ENCODE data around the gene BFSP1. TPM values are rescaled to one million over a fixed set of nuclear protein-coding genes. Genes with fewer than 3 reads are reported as not detected.
A peak's percentile ranks its signal among the peaks of the same experiment; 100 is the strongest.

BFSP1 gene
- total RNA-seq, 4 donors from 2014 or later: 0.18 to 0.46 TPM; not detected in 2

DNA sequence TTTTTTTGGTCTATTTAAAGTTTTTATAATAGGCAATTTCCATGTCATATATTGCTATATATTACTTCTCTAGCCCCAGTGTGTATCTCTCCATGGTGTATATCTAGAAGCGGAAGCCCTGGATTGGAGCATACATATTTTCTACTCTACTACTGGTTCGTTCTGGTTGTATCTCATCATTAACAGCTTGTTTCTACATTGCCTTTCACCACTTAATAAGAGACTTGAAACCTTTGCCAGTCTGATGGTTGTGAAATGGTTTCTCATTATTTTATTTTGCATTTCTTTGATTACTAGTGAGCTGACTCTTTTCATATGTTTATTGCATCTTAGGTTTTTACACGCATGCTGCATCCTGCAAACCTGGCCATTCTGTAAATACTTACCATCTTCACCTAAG lies 42.3 kb upstream of the BFSP1 start:
- H3K9me3 ChIP-seq: no peaks in the 10 kb centered on the region
- peaks cover 28 to 33% of the 10 kb centered on the region in 2 donors for H3K4me1 ChIP-seq
- ATAC-seq (no peak), DNase-seq (no peak)
- TF ChIP-seq, protein P1, sequence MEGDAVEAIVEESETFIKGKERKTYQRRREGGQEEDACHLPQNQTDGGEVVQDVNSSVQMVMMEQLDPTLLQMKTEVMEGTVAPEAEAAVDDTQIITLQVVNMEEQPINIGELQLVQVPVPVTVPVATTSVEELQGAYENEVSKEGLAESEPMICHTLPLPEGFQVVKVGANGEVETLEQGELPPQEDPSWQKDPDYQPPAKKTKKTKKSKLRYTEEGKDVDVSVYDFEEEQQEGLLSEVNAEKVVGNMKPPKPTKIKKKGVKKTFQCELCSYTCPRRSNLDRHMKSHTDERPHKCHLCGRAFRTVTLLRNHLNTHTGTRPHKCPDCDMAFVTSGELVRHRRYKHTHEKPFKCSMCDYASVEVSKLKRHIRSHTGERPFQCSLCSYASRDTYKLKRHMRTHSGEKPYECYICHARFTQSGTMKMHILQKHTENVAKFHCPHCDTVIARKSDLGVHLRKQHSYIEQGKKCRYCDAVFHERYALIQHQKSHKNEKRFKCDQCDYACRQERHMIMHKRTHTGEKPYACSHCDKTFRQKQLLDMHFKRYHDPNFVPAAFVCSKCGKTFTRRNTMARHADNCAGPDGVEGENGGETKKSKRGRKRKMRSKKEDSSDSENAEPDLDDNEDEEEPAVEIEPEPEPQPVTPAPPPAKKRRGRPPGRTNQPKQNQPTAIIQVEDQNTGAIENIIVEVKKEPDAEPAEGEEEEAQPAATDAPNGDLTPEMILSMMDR (IDR thresholded peaks at IDR 0.05 in 4 of 5, conservative IDR thresholded peaks at IDR 0.05 in 1 of 5): no peak
- no peak for TF ChIP-seq POLR2A (IDR thresholded peaks at IDR 0.05)
- intact Hi-C loops (cut with DNase I; ENCODE audit: low total_unique reads): loop anchor here (5.0 kb wide), 2 partner anchors 39 to 394 kb away; partner anchors contain the start of genes MGME1 and SNX5
- H3K36me3 ChIP-seq: no peaks in the 10 kb centered on the region
- H3K27ac ChIP-seq: no peak overlapping the region
- in situ Hi-C loops (cut with MboI; ENCODE audit: low sequenced_read_pairs in 4 of 4): no loop called here
- H3K27me3 ChIP-seq: no peaks in the 10 kb centered on the region
- peak overlapping the region in 1 of 4 donors; percentile 2 for H3K4me3 ChIP-seq

DNA sequence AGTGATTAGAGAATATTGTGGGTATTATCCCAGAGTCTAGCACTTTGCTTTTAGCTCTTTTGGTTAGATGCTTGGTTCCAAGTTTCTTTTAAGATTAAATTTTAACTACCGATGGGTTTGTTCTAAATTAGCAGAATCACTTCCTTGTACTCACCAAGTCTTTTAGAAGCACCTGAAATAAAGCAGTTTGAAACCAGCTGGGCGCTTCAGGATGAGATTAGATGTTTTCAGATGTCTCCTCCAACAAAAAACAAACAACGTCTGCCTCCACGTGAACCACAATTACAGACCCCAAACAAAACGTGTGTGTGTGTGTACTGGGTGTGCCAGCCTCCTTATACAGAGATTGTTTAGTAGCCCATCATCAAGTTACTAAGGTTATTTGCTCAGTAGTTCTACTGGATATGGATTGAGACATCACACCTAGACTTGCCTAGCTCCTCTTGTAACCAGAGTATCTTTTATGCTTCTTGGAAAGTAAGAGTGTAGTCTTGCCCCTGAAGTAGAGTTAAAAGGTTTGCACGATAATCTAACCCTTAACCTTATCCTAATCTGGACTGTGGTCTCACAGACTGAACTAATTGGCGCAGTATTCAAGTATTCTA lies 41.0 kb upstream of the BFSP1 start:
- Histone ChIP-seq H3K4me3 (peak overlapping the region in 2 of 4 donors; percentile 5 to 98), H3K4me1 (peaks cover 32 to 38% of the 10 kb centered on the region in 2 donors), H3K9me3 (no peaks in the 10 kb centered on the region), H3K27ac (peak overlapping the region; percentile 13 to 100 (median 34)), H3K27me3 (no peaks in the 10 kb centered on the region), H3K36me3 (no peaks in the 10 kb centered on the region)
- TF ChIP-seq, protein P1 (IDR thresholded peaks at IDR 0.05 in 4 of 5, conservative IDR thresholded peaks at IDR 0.05 in 1 of 5): no peak
- TF ChIP-seq POLR2A (IDR thresholded peaks at IDR 0.05): no peak
- no peak for DNase-seq
- intact Hi-C loops (cut with DNase I; ENCODE audit: low total_unique reads): loop anchor here (5.0 kb wide), 2 partner anchors 40 to 395 kb away; partner anchors contain the start of genes MGME1 and SNX5
- in situ Hi-C loops (cut with MboI; ENCODE audit: low sequenced_read_pairs in 4 of 4): no loop called here
- ATAC-seq: no peak

DNA sequence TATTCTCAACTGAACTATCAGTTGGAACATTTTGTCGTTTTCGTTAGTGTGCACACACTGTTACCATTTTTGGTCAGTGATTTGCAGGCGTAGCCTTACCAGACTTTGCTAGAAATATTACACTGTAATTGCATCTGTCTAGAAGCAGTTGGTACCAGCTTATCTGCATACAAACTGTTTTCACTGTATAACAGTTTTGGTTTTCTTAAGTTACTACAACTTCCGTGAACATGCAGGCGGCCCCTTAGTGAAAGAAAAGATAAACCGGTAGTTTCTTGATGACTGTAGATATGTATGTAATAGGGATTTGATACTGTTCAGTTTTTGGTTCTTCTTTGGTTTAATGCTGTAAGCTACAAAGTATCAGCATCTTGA lies 40.0 kb upstream of the BFSP1 start:
- ATAC-seq (no peak), DNase-seq (no peak)
- peaks cover 26 to 38% of the 10 kb centered on the region in 2 donors for H3K4me1 ChIP-seq
- H3K27ac ChIP-seq: peak overlapping the region; percentile 99 to 100 (median 99)
- no peaks in the 10 kb centered on the region for H3K9me3 ChIP-seq
- no peaks in the 10 kb centered on the region for H3K27me3 ChIP-seq
- intact Hi-C loops (cut with DNase I; ENCODE audit: low total_unique reads): loop anchor here (2.0 to 5.0 kb wide), 4 partner anchors 28 to 396 kb away; partner anchors contain the start of genes MGME1 and SNX5
- H3K36me3 ChIP-seq: no peaks in the 10 kb centered on the region
- no peak for TF ChIP-seq POLR2A (IDR thresholded peaks at IDR 0.05)
- TF ChIP-seq, protein P1 (IDR thresholded peaks at IDR 0.05 in 4 of 5, conservative IDR thresholded peaks at IDR 0.05 in 1 of 5): no peak
- in situ Hi-C loops (cut with MboI; ENCODE audit: low sequenced_read_pairs in 4 of 4): no loop called here
- H3K4me3 ChIP-seq: peak overlapping the region; percentile 96 to 99 (median 98)

DNA sequence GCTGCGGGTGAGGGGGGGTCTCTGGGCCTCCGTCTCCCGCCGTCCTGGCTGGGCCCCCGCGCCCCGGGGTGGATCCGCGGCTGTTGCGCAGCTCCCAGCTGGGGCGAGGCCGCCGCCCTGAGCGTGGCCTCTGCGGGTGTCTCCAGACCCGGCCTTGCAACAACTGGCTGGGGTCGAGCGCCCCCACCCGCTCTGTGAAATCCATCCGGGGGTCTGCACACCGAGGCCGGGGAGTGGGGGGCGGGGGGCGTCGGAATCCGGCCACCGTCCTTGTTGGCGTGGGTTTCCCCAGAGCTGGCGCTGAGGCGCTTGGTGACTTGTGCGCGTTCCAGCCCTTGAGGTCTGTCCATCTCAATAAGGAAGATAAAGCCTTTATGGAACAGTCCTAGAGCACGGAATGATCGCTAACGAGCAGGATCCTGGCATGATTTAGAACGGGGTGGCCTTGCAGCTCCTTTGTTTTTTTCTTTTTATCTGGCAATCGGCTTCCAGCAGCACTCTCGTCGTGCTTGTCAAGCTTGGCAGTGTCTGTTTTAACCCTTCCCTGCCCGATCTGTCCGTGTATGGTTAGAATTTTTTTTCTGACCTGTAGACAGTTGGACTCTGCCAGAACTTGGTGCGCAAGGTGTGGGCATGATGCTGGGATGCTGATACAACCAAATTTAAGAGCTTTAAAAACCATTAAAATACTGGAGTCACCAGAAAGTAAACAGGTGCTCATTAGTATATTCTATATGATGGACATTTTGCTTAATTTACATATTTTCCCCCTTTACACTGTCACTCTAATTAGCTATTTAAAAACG lies 39.4 kb upstream of the BFSP1 start:
- Histone ChIP-seq H3K27me3 (no peaks in the 10 kb centered on the region), H3K4me1 (peaks cover 22 to 38% of the 10 kb centered on the region in 2 donors), H3K4me3 (peak overlapping the region; percentile 96 to 99 (median 98)), H3K9me3 (no peaks in the 10 kb centered on the region), H3K27ac (peak overlapping the region; percentile 99 to 100 (median 99)), H3K36me3 (no peaks in the 10 kb centered on the region)
- in situ Hi-C loops (cut with MboI; ENCODE audit: low sequenced_read_pairs in 4 of 4): no loop called here
- peak; percentile 11 to 37 for DNase-seq
- peak; percentile 60 to 64 for ATAC-seq
- intact Hi-C loops (cut with DNase I; ENCODE audit: low total_unique reads): loop anchor here (1.0 to 5.0 kb wide), 5 partner anchors 28 to 397 kb away; partner anchors contain the start of genes MGME1, RRBP1 and SNX5
- no peak for TF ChIP-seq POLR2A (IDR thresholded peaks at IDR 0.05)
- TF ChIP-seq, protein P1 (IDR thresholded peaks at IDR 0.05 in 4 of 5, conservative IDR thresholded peaks at IDR 0.05 in 1 of 5): no peak
